Gastrocnemius medialis (tissue), 4 donors: Measurements from ENCODE around the gene PSMD1.

Source experiments
- CTCF ChIP-seq, 5 experiments: fragments of 450-650 bp in 3 of 5; fragments of 200-600 bp in 2 of 5; sonication (generic) in 2 of 5; IDR thresholded peaks in 4 of 5; conservative IDR thresholded peaks in 1 of 5; 1 replicate in 4 of 5; 2 replicates in 1 of 5; pipeline ENCODE4 v1.5.1; 2016 to 2019; ENCODE audit warnings: antibody characterized with exemption in 5 of 5, mild to moderate bottlenecking in 3 of 5, moderate library complexity in 3 of 5
- POLR2A ChIP-seq, 2 donors: fragments of 450-650 bp; IDR thresholded peaks; one replicate each; pipeline ENCODE4 v1.6.1; 2017; ENCODE audit warnings: antibody characterized with exemption in 2 of 2, mild to moderate bottlenecking in 2 of 2, moderate library complexity in 2 of 2

- TF ChIP-seq POLR2A (IDR thresholded peaks at IDR 0.05) (no peak), CTCF (IDR thresholded peaks at IDR 0.05 in 4 of 5, conservative IDR thresholded peaks at IDR 0.05 in 1 of 5) (no peak)
These were observed 144.8 kb downstream of the PSMD1 start for GRCh38 chr2:231201475-231201814.
